ENCODE data around the gene MIPOL1.

Gene MIPOL1

DNA sequence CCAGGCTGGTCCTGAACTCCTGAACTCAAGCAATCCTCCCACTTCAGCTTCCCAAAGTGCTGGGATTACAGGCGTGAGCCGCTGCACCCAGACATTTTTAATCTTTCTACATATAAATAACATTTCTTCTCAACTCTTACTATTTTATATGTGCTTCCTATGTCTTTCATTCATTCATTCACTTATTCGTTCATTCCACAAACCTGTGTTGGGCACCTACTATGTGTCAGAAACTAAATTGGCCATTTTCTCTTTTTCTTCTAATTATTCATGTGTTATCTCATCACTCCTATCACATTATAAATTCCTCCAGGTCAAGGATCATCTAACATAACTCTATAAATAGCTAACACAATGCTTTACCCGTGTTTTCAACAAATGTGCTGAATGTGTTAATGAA lies 373.7 kb downstream of the MIPOL1 start:
- Histone ChIP-seq H3K36me3 (ENCODE audit: control insufficient read depth in 2 of 2, insufficient read depth in 1 of 2, low read length in 2 of 2) (no peaks in the 10 kb centered on the region), H3K4me3 (ENCODE audit: low read depth, low read length) (no peak overlapping the region), H3K27ac (ENCODE audit: extremely low read depth, low read depth, low read length) (no peak overlapping the region), H3K4me1 (ENCODE audit: control insufficient read depth, insufficient read depth, low read length) (peaks cover 22% of the 10 kb centered on the region), H3K9me3 (ENCODE audit: control insufficient read depth, insufficient read depth, low read depth, low read length) (no peaks in the 10 kb centered on the region)
- ChIA-PET CTCF (no interaction called here), POLR2A (no interaction called here)
- TF ChIP-seq SETDB1 (IDR thresholded peaks at IDR 0.05; ENCODE audit: insufficient read length, low read length), result no peak
- TF ChIP-seq ZNF785 (tag by site-specific recombination; IDR thresholded peaks at IDR 0.05), result no peak
- no peak for TF ChIP-seq ZNF214 (tag by site-specific recombination; IDR thresholded peaks at IDR 0.05; ENCODE audit: borderline replicate concordance)
- TF ChIP-seq ZNF544 (tag by site-specific recombination; IDR thresholded peaks at IDR 0.05), result no peak
- TF ChIP-seq ZNF302 (tag by site-specific recombination; IDR thresholded peaks at IDR 0.05; ENCODE audit: low read depth), result no peak
- TF ChIP-seq KLF7 (tag by site-specific recombination; IDR thresholded peaks at IDR 0.05; ENCODE audit: borderline replicate concordance), result no peak
- no peak for TF ChIP-seq TRIM28 (IDR thresholded peaks at IDR 0.05; ENCODE audit: borderline replicate concordance, low read length)
- TF ChIP-seq GLIS2 (tag by site-specific recombination; IDR thresholded peaks at IDR 0.05), result no peak
- no peak for TF ChIP-seq ZBTB21 (tag by site-specific recombination; IDR thresholded peaks at IDR 0.05)
- TF ChIP-seq OVOL3 (tag by site-specific recombination; IDR thresholded peaks at IDR 0.05), result no peak
- TF ChIP-seq ZNF585B (tag by site-specific recombination; IDR thresholded peaks at IDR 0.05), result no peak
- TF ChIP-seq ZNF473 (tag by site-specific recombination; IDR thresholded peaks at IDR 0.05), result no peak
- TF ChIP-seq TCF7L2 (IDR thresholded peaks at IDR 0.05; ENCODE audit: borderline replicate concordance, low read depth, low read length), result no peak
- TF ChIP-seq, protein P1, sequence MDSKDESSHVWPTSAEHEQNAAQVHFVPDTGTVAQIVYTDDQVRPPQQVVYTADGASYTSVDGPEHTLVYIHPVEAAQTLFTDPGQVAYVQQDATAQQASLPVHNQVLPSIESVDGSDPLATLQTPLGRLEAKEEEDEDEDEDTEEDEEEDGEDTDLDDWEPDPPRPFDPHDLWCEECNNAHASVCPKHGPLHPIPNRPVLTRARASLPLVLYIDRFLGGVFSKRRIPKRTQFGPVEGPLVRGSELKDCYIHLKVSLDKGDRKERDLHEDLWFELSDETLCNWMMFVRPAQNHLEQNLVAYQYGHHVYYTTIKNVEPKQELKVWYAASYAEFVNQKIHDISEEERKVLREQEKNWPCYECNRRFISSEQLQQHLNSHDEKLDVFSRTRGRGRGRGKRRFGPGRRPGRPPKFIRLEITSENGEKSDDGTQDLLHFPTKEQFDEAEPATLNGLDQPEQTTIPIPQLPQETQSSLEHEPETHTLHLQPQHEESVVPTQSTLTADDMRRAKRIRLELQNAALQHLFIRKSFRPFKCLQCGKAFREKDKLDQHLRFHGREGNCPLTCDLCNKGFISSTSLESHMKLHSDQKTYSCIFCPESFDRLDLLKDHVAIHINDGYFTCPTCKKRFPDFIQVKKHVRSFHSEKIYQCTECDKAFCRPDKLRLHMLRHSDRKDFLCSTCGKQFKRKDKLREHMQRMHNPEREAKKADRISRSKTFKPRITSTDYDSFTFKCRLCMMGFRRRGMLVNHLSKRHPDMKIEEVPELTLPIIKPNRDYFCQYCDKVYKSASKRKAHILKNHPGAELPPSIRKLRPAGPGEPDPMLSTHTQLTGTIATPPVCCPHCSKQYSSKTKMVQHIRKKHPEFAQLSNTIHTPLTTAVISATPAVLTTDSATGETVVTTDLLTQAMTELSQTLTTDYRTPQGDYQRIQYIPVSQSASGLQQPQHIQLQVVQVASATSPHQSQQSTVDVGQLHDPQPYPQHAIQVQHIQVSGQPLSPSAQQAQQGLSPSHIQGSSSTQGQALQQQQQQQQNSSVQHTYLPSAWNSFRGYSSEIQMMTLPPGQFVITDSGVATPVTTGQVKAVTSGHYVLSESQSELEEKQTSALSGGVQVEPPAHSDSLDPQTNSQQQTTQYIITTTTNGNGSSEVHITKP (tag by site-specific recombination; IDR thresholded peaks at IDR 0.05), result no peak

DNA sequence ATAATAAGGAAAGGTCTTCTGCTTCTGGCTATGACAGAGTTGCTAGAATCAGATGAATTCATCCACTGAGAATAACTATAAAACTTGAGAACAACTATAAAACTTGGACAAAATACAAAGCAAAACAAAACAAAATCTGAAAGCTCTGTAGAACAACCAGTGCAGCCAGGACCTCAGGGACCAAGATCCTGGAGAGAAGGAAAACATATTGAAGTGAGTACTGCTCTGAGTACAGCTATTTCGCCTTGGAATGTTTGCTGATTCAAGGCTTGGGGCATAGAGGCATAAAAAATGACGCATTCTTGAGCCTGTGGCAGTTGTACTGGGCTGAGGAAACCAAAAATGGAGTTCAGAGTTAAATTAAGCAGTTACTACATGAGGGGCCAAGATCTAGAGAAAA lies 375.6 kb downstream of the MIPOL1 start:
- Histone ChIP-seq H3K9me3 (ENCODE audit: control insufficient read depth, insufficient read depth, low read depth, low read length) (no peaks in the 10 kb centered on the region), H3K4me1 (ENCODE audit: control insufficient read depth, insufficient read depth, low read length) (peaks cover 7% of the 10 kb centered on the region; the same call in 1 of the 2 replicates), H3K27ac (ENCODE audit: extremely low read depth, low read depth, low read length) (0 out of 2 replicates have a peak overlapping the region, but pooled peaks have one; percentile 30), H3K4me3 (ENCODE audit: low read depth, low read length) (no peak overlapping the region), H3K36me3 (ENCODE audit: control insufficient read depth in 2 of 2, insufficient read depth in 1 of 2, low read length in 2 of 2) (no peaks in the 10 kb centered on the region)
- ChIA-PET CTCF (no interaction called here), POLR2A (no interaction called here)
- no peak for TF ChIP-seq ZNF324 (tag by site-specific recombination; IDR thresholded peaks at IDR 0.05)
- 0 out of 2 replicates have a peak, but pooled peaks have one; percentile 36 for TF ChIP-seq ZNF423 (tag by site-specific recombination; IDR thresholded peaks at IDR 0.05)
- TF ChIP-seq ZNF16 (tag by site-specific recombination; IDR thresholded peaks at IDR 0.05; ENCODE audit: low read depth), result no peak
- peak; percentile 91 for TF ChIP-seq ZBTB17 (tag by site-specific recombination; IDR thresholded peaks at IDR 0.05)
- peak; percentile 67 for TF ChIP-seq GFI1B (tag by site-specific recombination; IDR thresholded peaks at IDR 0.05)
- 0 out of 2 replicates have a peak, but pooled peaks have one; percentile 23 for TF ChIP-seq ZBTB8A (tag by site-specific recombination; IDR thresholded peaks at IDR 0.05)
- TF ChIP-seq, protein P2, sequence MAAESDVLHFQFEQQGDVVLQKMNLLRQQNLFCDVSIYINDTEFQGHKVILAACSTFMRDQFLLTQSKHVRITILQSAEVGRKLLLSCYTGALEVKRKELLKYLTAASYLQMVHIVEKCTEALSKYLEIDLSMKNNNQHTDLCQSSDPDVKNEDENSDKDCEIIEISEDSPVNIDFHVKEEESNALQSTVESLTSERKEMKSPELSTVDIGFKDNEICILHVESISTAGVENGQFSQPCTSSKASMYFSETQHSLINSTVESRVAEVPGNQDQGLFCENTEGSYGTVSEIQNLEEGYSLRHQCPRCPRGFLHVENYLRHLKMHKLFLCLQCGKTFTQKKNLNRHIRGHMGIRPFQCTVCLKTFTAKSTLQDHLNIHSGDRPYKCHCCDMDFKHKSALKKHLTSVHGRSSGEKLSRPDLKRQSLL (tag by site-specific recombination; IDR thresholded peaks at IDR 0.05), result 0 out of 2 replicates have a peak, but pooled peaks have one; percentile 19
- TF ChIP-seq, protein P3, sequence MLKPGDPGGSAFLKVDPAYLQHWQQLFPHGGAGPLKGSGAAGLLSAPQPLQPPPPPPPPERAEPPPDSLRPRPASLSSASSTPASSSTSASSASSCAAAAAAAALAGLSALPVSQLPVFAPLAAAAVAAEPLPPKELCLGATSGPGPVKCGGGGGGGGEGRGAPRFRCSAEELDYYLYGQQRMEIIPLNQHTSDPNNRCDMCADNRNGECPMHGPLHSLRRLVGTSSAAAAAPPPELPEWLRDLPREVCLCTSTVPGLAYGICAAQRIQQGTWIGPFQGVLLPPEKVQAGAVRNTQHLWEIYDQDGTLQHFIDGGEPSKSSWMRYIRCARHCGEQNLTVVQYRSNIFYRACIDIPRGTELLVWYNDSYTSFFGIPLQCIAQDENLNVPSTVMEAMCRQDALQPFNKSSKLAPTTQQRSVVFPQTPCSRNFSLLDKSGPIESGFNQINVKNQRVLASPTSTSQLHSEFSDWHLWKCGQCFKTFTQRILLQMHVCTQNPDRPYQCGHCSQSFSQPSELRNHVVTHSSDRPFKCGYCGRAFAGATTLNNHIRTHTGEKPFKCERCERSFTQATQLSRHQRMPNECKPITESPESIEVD (tag by site-specific recombination; IDR thresholded peaks at IDR 0.05), result 0 out of 2 replicates have a peak, but pooled peaks have one; percentile 19
